ENCODE data around the gene PNN. TPM values are rescaled to one million over a fixed set of nuclear protein-coding genes. Genes with fewer than 3 reads are reported as not detected.

Gene PNN
- total and polyA plus RNA-seq, 10 of the 15 experiments (the other 5 are each of a cell fraction or from before 2014, with no cell fraction given) = 44.2 to 166 (median 91.0) TPM

DNA sequence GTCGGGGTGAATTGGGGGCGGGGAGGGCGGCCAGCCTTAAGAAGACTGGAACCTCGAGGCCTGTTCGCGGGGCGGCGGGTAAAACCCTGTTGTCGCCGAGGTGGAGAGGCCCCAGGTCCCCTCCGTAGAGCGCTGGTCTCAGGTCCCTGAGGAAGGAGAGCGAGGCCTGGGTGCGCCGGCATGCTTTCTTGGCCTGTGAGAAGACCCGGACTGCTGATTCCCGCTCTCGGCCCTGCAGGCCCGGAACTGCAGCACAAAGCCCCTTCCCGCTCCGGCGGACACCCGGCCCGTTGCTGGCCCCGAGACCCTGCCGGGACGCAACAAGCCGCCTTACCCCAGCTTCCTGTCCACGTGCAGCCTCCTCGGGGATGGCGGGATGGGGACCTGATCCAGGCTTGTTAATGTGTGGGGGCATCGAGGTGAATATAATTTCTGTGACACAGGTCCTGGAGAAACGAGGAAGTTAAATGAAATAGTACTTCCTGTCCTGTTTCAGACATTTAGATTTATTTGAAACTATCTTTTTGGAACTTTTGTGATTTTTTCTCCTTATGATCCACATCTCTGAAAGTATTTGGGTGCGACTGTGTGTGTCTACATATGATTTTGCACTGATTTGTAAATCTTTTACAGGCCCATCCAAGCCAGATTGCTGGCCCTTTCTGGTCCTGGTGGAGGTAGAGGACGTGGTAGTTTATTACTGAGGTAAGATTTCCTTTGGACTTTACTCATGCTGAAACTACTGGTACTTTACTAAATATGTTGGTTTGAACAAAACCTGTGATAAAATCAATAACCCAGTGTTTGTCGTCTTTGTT lies 600 bp downstream of the PNN start (continued):
- TF ChIP-seq, protein P1, sequence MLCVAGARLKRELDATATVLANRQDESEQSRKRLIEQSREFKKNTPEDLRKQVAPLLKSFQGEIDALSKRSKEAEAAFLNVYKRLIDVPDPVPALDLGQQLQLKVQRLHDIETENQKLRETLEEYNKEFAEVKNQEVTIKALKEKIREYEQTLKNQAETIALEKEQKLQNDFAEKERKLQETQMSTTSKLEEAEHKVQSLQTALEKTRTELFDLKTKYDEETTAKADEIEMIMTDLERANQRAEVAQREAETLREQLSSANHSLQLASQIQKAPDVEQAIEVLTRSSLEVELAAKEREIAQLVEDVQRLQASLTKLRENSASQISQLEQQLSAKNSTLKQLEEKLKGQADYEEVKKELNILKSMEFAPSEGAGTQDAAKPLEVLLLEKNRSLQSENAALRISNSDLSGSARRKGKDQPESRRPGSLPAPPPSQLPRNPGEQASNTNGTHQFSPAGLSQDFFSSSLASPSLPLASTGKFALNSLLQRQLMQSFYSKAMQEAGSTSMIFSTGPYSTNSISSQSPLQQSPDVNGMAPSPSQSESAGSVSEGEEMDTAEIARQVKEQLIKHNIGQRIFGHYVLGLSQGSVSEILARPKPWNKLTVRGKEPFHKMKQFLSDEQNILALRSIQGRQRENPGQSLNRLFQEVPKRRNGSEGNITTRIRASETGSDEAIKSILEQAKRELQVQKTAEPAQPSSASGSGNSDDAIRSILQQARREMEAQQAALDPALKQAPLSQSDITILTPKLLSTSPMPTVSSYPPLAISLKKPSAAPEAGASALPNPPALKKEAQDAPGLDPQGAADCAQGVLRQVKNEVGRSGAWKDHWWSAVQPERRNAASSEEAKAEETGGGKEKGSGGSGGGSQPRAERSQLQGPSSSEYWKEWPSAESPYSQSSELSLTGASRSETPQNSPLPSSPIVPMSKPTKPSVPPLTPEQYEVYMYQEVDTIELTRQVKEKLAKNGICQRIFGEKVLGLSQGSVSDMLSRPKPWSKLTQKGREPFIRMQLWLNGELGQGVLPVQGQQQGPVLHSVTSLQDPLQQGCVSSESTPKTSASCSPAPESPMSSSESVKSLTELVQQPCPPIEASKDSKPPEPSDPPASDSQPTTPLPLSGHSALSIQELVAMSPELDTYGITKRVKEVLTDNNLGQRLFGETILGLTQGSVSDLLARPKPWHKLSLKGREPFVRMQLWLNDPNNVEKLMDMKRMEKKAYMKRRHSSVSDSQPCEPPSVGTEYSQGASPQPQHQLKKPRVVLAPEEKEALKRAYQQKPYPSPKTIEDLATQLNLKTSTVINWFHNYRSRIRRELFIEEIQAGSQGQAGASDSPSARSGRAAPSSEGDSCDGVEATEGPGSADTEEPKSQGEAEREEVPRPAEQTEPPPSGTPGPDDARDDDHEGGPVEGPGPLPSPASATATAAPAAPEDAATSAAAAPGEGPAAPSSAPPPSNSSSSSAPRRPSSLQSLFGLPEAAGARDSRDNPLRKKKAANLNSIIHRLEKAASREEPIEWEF (IDR thresholded peaks at IDR 0.05; ENCODE audit: insufficient replicate concordance, low read depth, low read length) = no peak

DNA sequence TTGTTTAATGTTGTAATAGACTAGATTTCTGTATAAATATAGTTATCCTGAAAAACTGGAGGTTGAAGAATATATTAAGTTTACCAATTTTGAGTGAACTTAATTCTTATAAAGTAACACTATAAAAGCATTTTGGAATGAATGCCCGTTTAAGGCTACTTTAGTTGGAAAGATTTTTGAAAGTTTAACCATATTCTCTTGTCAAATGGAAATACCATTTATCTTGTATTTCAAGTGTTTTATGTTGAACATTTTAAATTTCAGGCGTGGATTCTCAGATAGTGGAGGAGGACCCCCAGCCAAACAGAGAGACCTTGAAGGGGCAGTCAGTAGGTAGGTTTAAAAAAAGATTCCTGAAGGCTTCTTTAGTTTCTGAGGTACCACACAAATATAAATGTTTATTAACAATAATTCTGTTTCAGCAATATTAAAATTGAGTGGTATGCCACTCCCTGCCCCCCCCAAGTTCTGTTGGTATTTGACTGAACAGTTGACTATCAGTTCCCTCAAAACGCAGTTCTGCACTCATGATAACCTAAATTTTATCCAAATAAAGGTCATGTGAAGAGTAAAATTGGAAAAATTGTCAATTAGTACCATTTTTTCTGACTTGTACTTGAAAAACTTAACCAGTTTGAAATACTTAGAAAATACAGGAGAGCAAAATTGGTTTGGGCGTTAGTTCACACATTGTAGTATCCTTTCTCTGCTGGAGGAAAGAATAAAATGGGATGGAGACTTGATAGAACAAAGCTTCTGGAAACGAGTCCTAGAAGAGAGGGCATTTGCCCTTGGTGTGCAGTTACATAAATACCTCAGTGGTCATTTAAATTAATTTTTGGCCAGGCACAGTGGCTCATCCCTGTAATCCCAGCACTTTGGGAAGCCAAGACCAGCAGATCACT lies 1.5 kb downstream of the PNN start:
- RAD21 ChIA-PET (ENCODE audit: unreplicated experiment) = interaction anchor here (1.7 kb wide), 1 partner anchor 250 kb away, joined by 5 read pairs; no protein-coding TSS in a partner anchor
- CTCF ChIA-PET = no interaction called here
- Histone ChIP-seq H3K79me2 (ENCODE audit: control insufficient read depth, insufficient read depth, low read length) (peaks cover 36% of the 10 kb centered on the region), H3K9me3 (replicated peaks; ENCODE audit: control insufficient read depth, insufficient read depth, low read length) (no peaks in the 10 kb centered on the region), H2AFZ (ENCODE audit: control insufficient read depth, low read depth, low read length) (no peak overlapping the region), H3K4me2 (ENCODE audit: control insufficient read depth, insufficient read depth) (peak overlapping the region; percentile 14), H3K36me3 (ENCODE audit: control insufficient read depth in 2 of 2, insufficient read depth in 2 of 2, low read length in 1 of 2) (peaks cover 13 to 38% of the 10 kb centered on the region in 2 experiments), H3K27me3 (replicated peaks in 1 of 2; ENCODE audit: control insufficient read depth in 2 of 2, insufficient read depth in 2 of 2, low read length in 1 of 2) (no peaks in the 10 kb centered on the region), H4K20me1 (ENCODE audit: control insufficient read depth, insufficient read depth) (no peaks in the 10 kb centered on the region), H3K9ac (ENCODE audit: control insufficient read depth, insufficient read depth, low read length) (peak overlapping the region; percentile 99), H3K27ac (ENCODE audit: control insufficient read depth, insufficient read depth) (peak overlapping the region; percentile 85; the same call in 1 of the 2 replicates), H3K4me3 (peak overlapping the region; percentile 90), H3K4me1 (ENCODE audit: control insufficient read depth, insufficient read depth, low read length) (peaks cover 7% of the 10 kb centered on the region)
- WGBS (ENCODE audit: insufficient coverage, insufficient replicate concordance, low lambda C conversion rate, missing lambda C conversion rate) = 38% methylated on average over 5 of the region's 5 CpGs
- SMC1A ChIA-PET (ENCODE audit: uncharacterized antibody, unreplicated experiment) = no interaction called here
- POLR2A ChIA-PET = interaction anchor here (1.2 kb wide), 1 partner anchor 253 kb away, joined by 3 read pairs; no protein-coding TSS in a partner anchor
- no peak for ATAC-seq
- TF ChIP-seq JUNB (IDR thresholded peaks at IDR 0.05) = no peak
- TF ChIP-seq JUND (IDR thresholded peaks at IDR 0.05; ENCODE audit: low read depth, low read length) = no peak
- TF ChIP-seq ZNF217 (IDR thresholded peaks at IDR 0.05) = no peak
- TF ChIP-seq SMAD5 (IDR thresholded peaks at IDR 0.05; ENCODE audit: low read depth) = no peak
- no peak for TF ChIP-seq ZNF592 (IDR thresholded peaks at IDR 0.05)
- TF ChIP-seq ZBED1 (IDR thresholded peaks at IDR 0.05; ENCODE audit: borderline replicate concordance) = no peak
- TF ChIP-seq FOS (IDR thresholded peaks at IDR 0.05; ENCODE audit: borderline replicate concordance, extremely low read depth, insufficient read length) = no peak
- no peak for TF ChIP-seq HCFC1 (IDR thresholded peaks at IDR 0.05; ENCODE audit: low read length)
- TF ChIP-seq KDM1A (IDR thresholded peaks at IDR 0.05; ENCODE audit: borderline replicate concordance) = no peak
- in situ Hi-C loops (cut with MboI) = no loop called here
- DNase-seq (ENCODE audit: low read depth, low spot score) = no peak
- no peak for FAIRE-seq
- no TSS peak for BruUV-seq (replicated peaks)
- intact Hi-C loops (cut with micrococcal nuclease; ENCODE audit: unreplicated experiment) = no loop called here

All from GM12878 (cell line).